Measurements from ENCODE around the gene STYX.
"Not testable (repeated sequence)": the region's sequence is repeated elsewhere in the genome, so short reads cannot be mapped to it uniquely, and the experiment has no call there.

STYX gene

DNA sequence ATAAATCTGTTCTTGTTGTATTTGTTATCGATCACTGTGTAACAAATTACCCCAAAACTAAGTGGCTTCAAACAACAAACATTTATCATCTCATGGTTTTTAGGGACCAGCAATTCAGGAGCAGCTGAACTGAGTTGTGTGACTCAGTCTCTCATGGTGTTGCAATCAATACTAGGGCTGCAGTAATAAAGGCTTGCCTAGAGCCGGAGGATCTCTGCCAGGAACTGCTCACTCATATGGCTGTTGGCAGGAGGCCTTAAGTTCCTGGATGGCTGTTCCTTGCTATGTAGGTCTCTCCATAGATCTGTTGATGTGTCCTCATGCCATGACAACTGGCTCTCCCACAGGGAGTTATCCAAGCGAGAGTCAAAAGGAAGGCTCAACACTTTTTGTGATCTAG, 26.7 kb upstream of the STYX start:
- no peak overlapping the region for H3K9ac ChIP-seq (ENCODE audit: low read length)
- H3K4me1 ChIP-seq (ENCODE audit: control insufficient read depth, insufficient read depth, low read length), result peaks cover 7% of the 10 kb centered on the region
- no peaks in the 10 kb centered on the region for H3K27me3 ChIP-seq (ENCODE audit: control insufficient read depth, insufficient read depth, low read length)
- H3K36me3 ChIP-seq (ENCODE audit: control insufficient read depth, insufficient read depth, low read length), result no peaks in the 10 kb centered on the region
- H3K4me3 ChIP-seq (ENCODE audit: low read length), result no peak overlapping the region
- H3K27ac ChIP-seq (ENCODE audit: low read depth, low read length), result no peak overlapping the region

DNA sequence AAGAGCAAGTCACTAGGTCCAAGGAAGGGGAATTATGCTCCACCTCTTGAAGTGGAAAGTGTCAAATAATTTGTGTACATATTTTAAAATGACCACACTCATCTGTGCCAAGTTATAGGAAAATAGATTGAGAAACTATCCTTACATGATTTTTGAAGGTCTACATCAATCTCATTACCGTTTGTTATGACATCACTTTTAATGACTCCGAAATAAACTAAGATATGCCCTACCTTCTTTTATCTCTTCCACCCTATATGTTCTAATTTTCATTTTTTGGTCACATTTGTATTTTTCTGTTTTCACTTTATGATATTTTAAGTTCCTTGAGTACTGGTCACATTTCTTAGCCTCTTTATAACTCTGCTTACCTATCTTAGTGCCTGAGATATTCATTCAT, 26.3 kb upstream of the STYX start:
- H3K36me3 ChIP-seq (ENCODE audit: control insufficient read depth, insufficient read depth, low read length), result no peaks in the 10 kb centered on the region
- H3K4me1 ChIP-seq (ENCODE audit: control insufficient read depth, insufficient read depth, low read length), result peaks cover 10% of the 10 kb centered on the region
- H3K4me3 ChIP-seq (ENCODE audit: low read length), result no peak overlapping the region
- no peak overlapping the region for H3K9ac ChIP-seq (ENCODE audit: low read length)
- no peak overlapping the region for H3K27ac ChIP-seq (ENCODE audit: low read depth, low read length)
- H3K27me3 ChIP-seq (ENCODE audit: control insufficient read depth, insufficient read depth, low read length), result no peaks in the 10 kb centered on the region

DNA sequence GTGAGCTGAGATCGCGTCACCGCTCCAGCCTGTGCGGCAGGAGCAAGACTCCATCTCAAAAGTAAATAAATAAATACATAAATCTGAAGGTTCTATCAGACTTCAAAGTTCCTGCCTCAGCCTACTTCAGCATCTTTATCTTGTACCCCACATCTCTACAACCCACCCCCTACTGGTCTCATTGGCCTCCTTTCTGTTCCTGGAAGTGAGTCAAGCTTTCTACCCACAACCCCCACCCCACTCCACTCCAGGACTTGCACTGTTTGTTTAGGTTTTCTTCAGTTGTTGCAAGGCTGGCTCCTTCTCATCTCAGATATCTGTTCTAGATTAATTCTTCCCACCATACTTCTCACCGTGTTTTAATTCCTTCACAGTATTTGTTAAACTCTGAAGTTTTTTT, 23.7 kb upstream of the STYX start:
- H3K4me1 ChIP-seq (ENCODE audit: control insufficient read depth, insufficient read depth, low read length), result peaks cover 10% of the 10 kb centered on the region
- H3K9ac ChIP-seq (ENCODE audit: low read length), result no peak overlapping the region
- peak overlapping the region; percentile 97 for H3K4me3 ChIP-seq (ENCODE audit: low read length)
- H3K27ac ChIP-seq (ENCODE audit: low read depth, low read length), result peak overlapping the region; percentile 89
- no peaks in the 10 kb centered on the region for H3K27me3 ChIP-seq (ENCODE audit: control insufficient read depth, insufficient read depth, low read length)
- no peaks in the 10 kb centered on the region for H3K36me3 ChIP-seq (ENCODE audit: control insufficient read depth, insufficient read depth, low read length)

DNA sequence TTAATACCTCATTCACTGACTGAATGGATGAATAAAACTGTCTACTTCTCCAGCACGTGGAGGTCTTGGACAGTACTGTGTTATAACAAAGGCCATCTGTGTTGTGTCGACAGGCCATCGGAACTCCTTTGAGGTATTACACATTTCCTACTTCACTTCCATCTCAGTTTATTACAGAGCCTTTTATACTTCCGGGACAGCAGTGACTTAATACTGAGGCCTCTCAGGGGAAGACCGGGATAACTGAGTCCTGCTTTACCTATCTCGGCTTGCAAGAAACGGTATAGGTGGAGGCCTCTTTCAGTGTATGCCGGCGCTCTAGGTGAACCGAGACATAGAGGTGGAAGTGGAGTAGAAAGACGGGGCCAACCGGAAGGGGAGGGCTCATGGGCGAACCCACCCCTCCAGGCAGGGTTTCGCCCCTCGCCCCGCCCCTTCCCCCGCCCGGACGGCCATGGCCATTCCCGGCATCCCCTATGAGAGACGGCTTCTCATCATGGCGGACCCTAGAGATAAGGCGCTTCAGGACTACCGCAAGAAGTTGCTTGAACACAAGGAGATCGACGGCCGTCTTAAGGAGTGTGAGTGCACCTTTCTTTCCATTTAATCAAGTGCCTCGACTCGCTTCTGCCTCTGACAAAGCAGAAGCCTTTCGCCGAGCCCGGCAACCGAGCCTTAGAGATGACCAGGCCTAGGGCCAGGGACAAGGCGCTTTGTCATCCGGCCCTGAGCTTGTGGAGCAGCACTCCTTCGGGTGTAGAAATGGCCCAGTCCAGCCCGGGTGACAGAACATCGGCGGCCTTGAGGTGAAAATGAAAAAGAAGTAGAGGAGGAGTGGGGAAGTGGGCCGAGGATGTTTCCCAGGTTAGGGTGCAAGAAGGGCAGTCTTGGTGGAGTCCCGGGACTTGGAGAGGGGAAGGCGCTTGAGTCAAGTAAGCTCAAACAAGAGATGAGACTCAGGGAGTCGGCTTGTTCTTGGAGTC, 23.0 kb upstream of the STYX start, which contains the start of gene PSMC6:
Gene PSMC6 (plus strand): TSS at position 477 of the 983 bp plus-strand sequence. CDS start 20 bp downstream, at position 497.
- Histone ChIP-seq H3K27me3 (ENCODE audit: control insufficient read depth, insufficient read depth, low read length) (no peaks in the 10 kb centered on the region), H3K4me3 (ENCODE audit: low read length) (peak within 1 kb of the TSS; percentile 97), H3K36me3 (ENCODE audit: control insufficient read depth, insufficient read depth, low read length) (no peaks in the 10 kb centered on the region), H3K9ac (ENCODE audit: low read length) (peak within 1 kb of the TSS; percentile 95), H3K4me1 (ENCODE audit: control insufficient read depth, insufficient read depth, low read length) (peaks cover 10% of the 10 kb centered on the region), H3K27ac (ENCODE audit: low read depth, low read length) (peak within 1 kb of the TSS; percentile 89)

DNA sequence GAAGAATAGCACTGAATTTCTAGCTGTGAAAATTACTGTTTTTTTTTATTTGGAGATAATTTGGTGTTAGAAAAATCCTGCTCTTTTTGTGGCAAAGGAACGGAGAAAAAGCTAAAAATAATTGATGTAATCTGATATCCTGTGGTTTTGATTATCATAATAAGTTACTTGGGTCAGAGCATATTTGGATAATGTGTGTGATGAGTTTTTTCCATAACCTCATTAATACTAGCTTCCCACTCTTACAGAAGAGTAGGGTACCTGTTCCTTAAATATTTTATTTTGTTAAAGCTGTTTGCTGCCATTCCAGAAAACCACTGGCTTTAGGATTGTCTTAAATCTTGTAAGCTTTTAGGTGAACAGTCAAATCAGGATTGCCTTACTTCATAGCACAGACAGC, 18.3 kb upstream of the STYX start:
- Histone ChIP-seq H3K4me1 (ENCODE audit: control insufficient read depth, insufficient read depth, low read length) (peaks cover 10% of the 10 kb centered on the region), H3K4me3 (ENCODE audit: low read length) (no peak overlapping the region), H3K27ac (ENCODE audit: low read depth, low read length) (no peak overlapping the region), H3K36me3 (ENCODE audit: control insufficient read depth, insufficient read depth, low read length) (peaks cover 8% of the 10 kb centered on the region), H3K27me3 (ENCODE audit: control insufficient read depth, insufficient read depth, low read length) (no peaks in the 10 kb centered on the region), H3K9ac (ENCODE audit: low read length) (no peak overlapping the region)

DNA sequence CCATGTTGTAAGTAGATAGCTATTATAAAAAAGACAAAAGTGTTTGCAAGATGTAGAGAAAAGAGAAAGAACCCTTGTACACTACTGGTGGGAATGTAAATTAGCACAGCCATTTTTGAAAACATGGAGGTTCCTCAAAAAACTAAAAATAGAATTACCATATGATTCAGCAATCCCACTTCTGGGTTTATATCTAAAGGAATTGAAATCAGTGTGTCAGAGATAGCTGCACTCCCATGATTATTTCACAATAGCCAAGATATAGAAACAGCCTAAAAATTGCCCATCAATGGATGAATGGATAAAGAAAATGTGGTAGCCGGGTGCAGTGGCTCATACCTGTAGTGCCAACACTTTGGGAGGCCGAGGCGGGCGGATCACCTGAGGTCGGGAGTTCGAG, 13.8 kb upstream of the STYX start:
- Histone ChIP-seq H3K9ac (ENCODE audit: low read length) (no peak overlapping the region), H3K4me3 (ENCODE audit: low read length) (no peak overlapping the region), H3K36me3 (ENCODE audit: control insufficient read depth, insufficient read depth, low read length) (peaks cover 15% of the 10 kb centered on the region), H3K27ac (ENCODE audit: low read depth, low read length) (no peak overlapping the region), H3K27me3 (ENCODE audit: control insufficient read depth, insufficient read depth, low read length) (no peaks in the 10 kb centered on the region), H3K4me1 (ENCODE audit: control insufficient read depth, insufficient read depth, low read length) (no peaks in the 10 kb centered on the region)

DNA sequence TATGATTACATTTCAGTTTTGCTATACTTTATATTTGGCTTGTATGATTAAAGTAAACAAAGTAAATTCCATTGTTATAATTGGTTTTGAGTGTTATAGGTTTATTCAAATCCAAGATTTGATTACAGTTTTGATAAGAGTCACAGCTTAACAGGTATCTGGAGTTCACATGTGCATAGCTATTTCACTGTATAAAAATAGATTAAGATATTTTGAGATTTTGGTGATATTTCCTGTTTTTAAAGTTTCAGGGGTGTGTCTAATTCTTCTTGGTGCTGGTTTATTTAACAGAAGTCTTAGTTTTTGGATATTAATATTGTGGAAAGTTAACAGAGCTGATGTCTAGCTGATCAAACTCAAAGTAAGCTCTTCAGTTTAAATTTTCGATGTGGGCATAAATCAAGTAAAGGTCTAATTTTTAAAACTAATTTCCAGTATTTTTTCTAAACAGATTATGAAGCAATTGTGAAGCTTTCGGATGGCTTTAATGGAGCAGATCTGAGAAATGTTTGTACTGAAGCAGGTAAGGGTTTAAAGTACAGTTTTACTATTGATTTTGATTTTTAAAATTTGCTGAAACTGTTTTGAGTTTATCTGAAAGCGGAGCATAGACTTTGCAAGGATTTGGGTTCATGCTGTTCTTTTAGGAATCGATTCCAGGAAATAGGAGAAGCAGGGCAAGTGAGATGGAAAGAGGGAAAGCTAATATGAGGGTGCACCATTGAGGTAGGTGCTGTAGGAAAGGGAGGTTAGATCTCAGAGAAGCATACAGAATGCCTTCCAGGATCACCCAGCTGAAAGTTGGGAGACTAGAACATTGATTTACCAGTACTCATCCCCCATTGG, 6.2 kb upstream of the STYX start:
- H3K27me3 ChIP-seq (ENCODE audit: control insufficient read depth, insufficient read depth, low read length), result no peaks in the 10 kb centered on the region
- H3K4me1 ChIP-seq (ENCODE audit: control insufficient read depth, insufficient read depth, low read length), result no peaks in the 10 kb centered on the region
- H3K36me3 ChIP-seq (ENCODE audit: control insufficient read depth, insufficient read depth, low read length), result peaks cover 16% of the 10 kb centered on the region
- no peak overlapping the region for H3K4me3 ChIP-seq (ENCODE audit: low read length)
- no peak overlapping the region for H3K9ac ChIP-seq (ENCODE audit: low read length)
- H3K27ac ChIP-seq (ENCODE audit: low read depth, low read length), result no peak overlapping the region

DNA sequence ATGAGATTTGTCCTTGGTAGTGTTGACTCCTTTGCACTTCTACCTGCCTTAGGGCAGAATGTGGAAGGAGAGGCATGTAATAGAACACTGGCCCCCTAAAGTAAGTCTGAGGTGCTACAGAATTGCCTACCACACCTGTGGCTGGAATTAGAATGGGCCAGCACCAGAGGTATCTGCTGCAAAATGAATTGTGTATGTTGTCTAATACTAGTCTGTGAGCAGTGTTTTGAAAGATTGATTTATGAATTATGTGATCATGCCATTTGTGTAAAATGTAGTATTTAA, 5.7 kb upstream of the STYX start:
- no peak overlapping the region for H3K4me3 ChIP-seq (ENCODE audit: low read length)
- peaks cover 13% of the 10 kb centered on the region for H3K36me3 ChIP-seq (ENCODE audit: control insufficient read depth, insufficient read depth, low read length)
- H3K27me3 ChIP-seq (ENCODE audit: control insufficient read depth, insufficient read depth, low read length), result no peaks in the 10 kb centered on the region
- H3K9ac ChIP-seq (ENCODE audit: low read length), result no peak overlapping the region
- H3K27ac ChIP-seq (ENCODE audit: low read depth, low read length), result no peak overlapping the region
- no peaks in the 10 kb centered on the region for H3K4me1 ChIP-seq (ENCODE audit: control insufficient read depth, insufficient read depth, low read length)

DNA sequence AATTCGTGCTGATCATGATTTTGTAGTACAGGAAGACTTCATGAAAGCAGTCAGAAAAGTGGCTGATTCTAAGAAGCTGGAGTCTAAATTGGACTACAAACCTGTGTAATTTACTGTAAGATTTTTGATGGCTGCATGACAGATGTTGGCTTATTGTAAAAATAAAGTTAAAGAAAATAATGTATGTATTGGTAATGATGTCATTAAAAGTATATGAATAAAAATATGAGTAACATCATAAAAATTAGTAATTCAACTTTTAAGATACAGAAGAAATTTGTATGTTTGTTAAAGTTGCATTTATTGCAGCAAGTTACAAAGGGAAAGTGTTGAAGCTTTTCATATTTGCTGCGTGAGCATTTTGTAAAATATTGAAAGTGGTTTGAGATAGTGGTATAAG, 2.5 kb upstream of the STYX start:
- not testable (repeated sequence) for H3K4me3 ChIP-seq (ENCODE audit: low read length); H3K27me3 ChIP-seq (ENCODE audit: control insufficient read depth, insufficient read depth, low read length); H3K27ac ChIP-seq (ENCODE audit: low read depth, low read length); H3K9ac ChIP-seq (ENCODE audit: low read length); H3K4me1 ChIP-seq (ENCODE audit: control insufficient read depth, insufficient read depth, low read length)
- peaks cover 12% of the 10 kb centered on the region for H3K36me3 ChIP-seq (ENCODE audit: control insufficient read depth, insufficient read depth, low read length)

DNA sequence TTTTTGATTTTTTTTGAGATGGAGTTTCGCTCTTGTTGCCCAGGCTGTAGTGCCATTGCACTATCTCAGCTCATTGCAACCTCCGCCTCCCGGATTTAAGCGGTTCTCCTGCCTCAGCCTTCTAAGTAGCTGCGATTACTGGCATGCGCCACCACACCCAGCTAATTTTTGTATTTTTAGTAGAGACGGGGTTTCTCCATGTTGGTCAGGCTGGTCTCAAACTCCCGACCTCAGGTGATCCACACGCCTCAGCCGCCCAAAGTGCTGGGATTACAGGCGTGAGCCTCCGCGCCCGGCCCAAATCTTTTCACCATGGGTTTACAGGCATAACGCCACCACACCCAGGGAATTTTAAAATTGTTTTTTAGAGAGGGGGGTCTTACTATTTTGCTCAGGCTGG, 931 bp upstream of the STYX start:
- not testable (repeated sequence) for H3K9ac ChIP-seq (ENCODE audit: low read length); H3K27me3 ChIP-seq (ENCODE audit: control insufficient read depth, insufficient read depth, low read length); H3K36me3 ChIP-seq (ENCODE audit: control insufficient read depth, insufficient read depth, low read length); H3K4me3 ChIP-seq (ENCODE audit: low read length); H3K4me1 ChIP-seq (ENCODE audit: control insufficient read depth, insufficient read depth, low read length); H3K27ac ChIP-seq (ENCODE audit: low read depth, low read length)

DNA sequence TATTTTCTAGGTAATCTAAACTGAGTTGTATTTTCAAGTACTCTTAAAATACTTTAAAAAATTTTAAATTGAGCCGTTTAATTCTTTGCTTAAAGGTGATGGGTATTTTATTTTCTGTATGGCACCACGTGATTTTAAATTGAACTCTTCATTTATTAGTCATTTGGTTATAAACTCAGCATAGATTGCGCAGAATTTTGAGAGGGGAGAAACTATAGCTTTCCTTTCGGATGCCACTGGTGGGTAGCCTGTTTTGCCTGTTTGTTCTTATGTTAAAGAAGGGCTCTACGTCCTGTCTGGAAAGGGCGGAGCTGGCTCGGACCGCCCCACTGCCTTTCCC, 411 bp upstream of the STYX start:
- Histone ChIP-seq H3K36me3 (ENCODE audit: control insufficient read depth, insufficient read depth, low read length) (no peaks in the 10 kb centered on the region), H3K4me1 (ENCODE audit: control insufficient read depth, insufficient read depth, low read length) (no peaks in the 10 kb centered on the region), H3K4me3 (ENCODE audit: low read length) (peak overlapping the region; percentile 57), H3K27ac (ENCODE audit: low read depth, low read length) (peak overlapping the region; percentile 37), H3K27me3 (ENCODE audit: control insufficient read depth, insufficient read depth, low read length) (no peaks in the 10 kb centered on the region), H3K9ac (ENCODE audit: low read length) (no peak overlapping the region)

DNA sequence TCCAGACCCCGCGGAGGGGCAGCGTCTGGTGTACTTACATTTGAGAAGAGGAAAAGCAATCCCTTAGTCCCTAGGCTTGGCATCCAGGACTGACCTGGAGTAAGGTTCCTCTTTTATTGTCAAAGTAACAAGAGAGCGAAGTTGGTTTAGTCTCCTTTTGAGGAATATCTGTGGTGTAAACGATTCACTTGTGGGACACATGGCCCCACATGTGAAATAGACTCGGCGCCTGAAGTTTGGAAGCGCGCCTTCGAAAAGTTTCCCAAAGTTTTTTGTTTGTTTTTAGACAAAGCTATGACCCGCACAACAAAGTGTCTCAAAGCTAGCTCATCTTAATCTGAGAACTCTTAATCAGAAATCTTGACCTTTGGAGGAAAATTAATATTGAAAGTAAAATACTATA, 744 bp downstream of the STYX start:
- peak overlapping the region; percentile 82 for H3K27ac ChIP-seq (ENCODE audit: low read depth, low read length)
- H3K9ac ChIP-seq (ENCODE audit: low read length), result peak overlapping the region; percentile 28
- no peaks in the 10 kb centered on the region for H3K27me3 ChIP-seq (ENCODE audit: control insufficient read depth, insufficient read depth, low read length)
- H3K36me3 ChIP-seq (ENCODE audit: control insufficient read depth, insufficient read depth, low read length), result no peaks in the 10 kb centered on the region
- H3K4me3 ChIP-seq (ENCODE audit: low read length), result peak overlapping the region; percentile 76
- H3K4me1 ChIP-seq (ENCODE audit: control insufficient read depth, insufficient read depth, low read length), result no peaks in the 10 kb centered on the region

Measured in rectal smooth muscle tissue (tissue), 1 donor.